ES-I3 (cell line): ENCODE results near the gene ASMTL.
"Not testable (repeated sequence)": the region's sequence is repeated elsewhere in the genome, so short reads cannot be mapped to it uniquely, and the experiment has no call there.

Source experiments
- H3K36me3 ChIP-seq: 2 replicates; pipeline ENCODE4 v1.6.1; 2013; ENCODE audit warnings: mild to moderate bottlenecking, low read length, control low read depth, moderate library complexity; ENCODE audit not compliant: insufficient read depth
- H3K4me1 ChIP-seq: 2 replicates; pipeline ENCODE4 v1.6.1; 2013; ENCODE audit warnings: mild to moderate bottlenecking, control low read depth, low read length; ENCODE audit not compliant: insufficient read depth
- H3K9ac ChIP-seq: 2 replicates; pipeline ENCODE4 v1.6.1; 2013; ENCODE audit warnings: low read depth, mild to moderate bottlenecking, low read length, moderate library complexity
- H3K9me3 ChIP-seq: 2 replicates; pipeline ENCODE4 v1.6.1; 2013; ENCODE audit warnings: mild to moderate bottlenecking, low read length, moderate library complexity; ENCODE audit not compliant: control insufficient read depth, insufficient read depth

The ASMTL gene

DNA sequence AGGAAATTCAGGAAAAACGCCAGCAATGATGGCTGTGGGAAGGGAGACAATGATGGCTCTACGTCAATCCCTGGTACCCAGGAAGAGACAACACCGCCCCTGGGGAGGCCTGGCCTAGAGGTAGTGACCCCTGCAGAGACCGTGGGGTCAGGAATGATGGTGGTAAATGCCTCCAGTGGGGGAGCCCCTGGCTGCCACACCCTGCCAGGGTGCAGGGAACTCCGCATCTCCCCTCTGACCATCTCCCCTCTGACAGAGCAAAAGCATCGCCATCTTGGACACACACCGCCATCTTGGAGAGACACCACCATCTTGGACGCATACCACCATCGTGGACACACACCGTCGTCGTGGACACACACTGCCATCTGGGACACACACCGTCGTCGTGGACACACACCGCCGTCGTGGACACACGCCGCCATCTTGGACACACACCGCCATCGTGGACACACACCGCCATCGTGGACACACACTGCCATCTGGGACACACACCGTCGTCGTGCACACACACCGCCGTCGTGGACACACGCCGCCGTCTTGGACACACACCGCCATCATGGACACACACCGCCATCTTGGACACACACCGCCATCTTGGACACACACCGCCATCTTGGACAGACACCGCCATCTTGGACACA, 9.9 kb downstream of the ASMTL start:
- peaks cover 2% of the 10 kb centered on the region; the same call in 1 of the 2 replicates for H3K36me3 ChIP-seq
- no peaks in the 10 kb centered on the region for H3K9me3 ChIP-seq
- no peaks in the 10 kb centered on the region for H3K4me1 ChIP-seq
- H3K9ac ChIP-seq: no peak overlapping the region

DNA sequence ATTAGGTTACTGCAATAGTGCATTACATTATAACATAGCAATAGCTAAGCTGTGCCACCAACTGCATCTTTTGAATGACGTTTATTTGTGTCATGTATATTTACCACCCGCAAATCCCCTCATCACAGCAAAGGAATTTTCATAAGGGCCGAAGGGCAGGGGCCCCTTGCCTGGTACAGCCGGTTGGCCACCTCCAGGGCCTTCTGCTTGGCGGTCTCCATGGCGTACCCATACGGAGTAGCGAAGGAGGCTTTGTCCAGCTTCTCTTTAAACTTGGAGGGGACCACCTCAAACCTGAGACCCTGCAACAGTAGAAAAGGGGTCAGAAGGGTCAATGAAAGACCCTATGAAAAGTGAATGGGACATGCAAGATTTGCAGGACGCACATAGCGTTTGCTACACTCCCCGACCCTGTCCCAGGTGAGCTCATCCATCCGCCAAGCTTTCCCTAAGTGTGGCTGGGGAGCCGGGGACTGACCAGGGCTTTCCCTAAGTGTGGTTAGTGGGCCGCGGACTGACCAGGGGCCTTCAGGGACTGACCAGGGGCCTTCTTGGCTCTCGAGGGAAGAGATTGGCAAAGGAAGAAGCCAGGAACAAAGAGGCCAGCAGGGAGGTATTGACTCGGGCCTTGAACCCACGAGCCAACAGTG, 10.6 kb downstream of the ASMTL start:
- Histone ChIP-seq H3K36me3 (peaks cover 2% of the 10 kb centered on the region; the same call in 1 of the 2 replicates), H3K9ac (no peak overlapping the region), H3K4me1 (no peaks in the 10 kb centered on the region), H3K9me3 (no peaks in the 10 kb centered on the region)

DNA sequence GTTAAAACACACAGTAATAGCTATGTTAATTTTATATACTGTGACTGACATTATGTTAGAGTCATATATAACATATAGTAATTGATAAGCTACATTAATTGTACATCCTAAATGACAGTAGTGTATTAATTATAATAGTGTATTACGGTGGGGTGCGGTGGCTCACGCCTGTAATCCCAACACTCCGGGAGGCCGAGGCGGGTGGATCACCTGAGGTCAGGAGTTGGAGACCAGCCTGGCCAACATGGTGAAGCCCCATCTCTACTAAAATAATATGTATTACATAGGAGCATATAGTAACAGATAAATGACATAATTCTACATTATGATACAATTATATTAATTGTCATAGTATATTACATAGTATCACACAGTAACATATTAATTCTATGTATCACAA, 12.2 kb downstream of the ASMTL start:
- Histone ChIP-seq H3K36me3 (peaks cover 6% of the 10 kb centered on the region; the same call in 1 of the 2 replicates), H3K4me1 (no peaks in the 10 kb centered on the region), H3K9me3 (no peaks in the 10 kb centered on the region), H3K9ac (no peak overlapping the region)

DNA sequence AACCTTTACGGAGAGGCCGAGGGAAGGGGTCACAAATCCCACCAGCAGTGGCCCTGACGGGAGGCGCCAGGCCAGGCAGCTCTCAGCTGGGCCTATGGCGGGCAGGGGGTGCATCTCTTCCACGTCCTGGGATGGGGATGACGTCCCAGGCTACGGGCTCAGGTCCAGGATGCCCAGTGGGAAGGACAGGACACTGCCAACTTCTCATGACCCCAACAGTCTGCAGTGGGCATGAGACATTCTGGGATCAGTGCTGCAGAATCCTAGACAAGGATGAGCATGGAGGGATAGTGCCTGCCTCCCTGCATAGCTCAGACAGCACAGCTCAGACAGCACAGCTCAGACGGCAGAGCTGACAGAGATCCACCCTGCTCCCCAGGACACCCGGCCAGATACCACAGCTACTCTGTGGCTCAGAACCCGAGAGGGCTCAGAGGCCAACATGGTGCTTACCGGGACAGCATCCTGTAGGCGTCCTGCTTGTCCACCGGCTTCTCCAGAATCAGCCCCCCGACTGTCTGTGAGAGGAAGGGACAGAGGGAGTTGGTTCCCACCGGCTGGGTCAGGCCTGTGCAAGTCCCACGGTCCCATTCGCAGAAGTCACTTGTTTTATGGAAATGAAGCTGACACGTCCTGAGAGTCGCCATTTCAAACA, 17.3 kb downstream of the ASMTL start:
- peaks cover 4% of the 10 kb centered on the region for H3K36me3 ChIP-seq
- no peak overlapping the region for H3K9ac ChIP-seq
- no peaks in the 10 kb centered on the region for H3K4me1 ChIP-seq

DNA sequence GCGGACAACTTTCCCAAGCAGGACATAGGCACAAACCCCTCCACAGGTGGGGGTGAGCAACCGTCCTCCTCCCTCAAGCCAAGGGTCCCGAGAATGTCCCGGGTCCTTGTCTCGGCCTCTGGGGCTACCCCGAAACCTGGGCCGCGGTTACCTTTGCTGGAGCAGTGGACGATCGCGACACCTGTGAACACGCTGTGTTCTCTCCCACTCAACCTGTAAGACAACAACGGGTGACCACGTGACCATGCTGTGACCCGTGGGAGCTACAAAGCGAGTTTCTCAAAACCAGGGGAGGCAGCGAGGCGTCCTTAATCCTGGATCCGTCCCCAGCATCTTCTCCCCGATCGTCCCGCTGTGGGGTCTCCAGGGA, 17.9 kb downstream of the ASMTL start:
- peaks cover 4% of the 10 kb centered on the region for H3K36me3 ChIP-seq
- H3K9me3 ChIP-seq: no peaks in the 10 kb centered on the region

More for the DNA sequence above, 17.3 kb downstream of the ASMTL start:
- no peaks in the 10 kb centered on the region for H3K9me3 ChIP-seq

DNA sequence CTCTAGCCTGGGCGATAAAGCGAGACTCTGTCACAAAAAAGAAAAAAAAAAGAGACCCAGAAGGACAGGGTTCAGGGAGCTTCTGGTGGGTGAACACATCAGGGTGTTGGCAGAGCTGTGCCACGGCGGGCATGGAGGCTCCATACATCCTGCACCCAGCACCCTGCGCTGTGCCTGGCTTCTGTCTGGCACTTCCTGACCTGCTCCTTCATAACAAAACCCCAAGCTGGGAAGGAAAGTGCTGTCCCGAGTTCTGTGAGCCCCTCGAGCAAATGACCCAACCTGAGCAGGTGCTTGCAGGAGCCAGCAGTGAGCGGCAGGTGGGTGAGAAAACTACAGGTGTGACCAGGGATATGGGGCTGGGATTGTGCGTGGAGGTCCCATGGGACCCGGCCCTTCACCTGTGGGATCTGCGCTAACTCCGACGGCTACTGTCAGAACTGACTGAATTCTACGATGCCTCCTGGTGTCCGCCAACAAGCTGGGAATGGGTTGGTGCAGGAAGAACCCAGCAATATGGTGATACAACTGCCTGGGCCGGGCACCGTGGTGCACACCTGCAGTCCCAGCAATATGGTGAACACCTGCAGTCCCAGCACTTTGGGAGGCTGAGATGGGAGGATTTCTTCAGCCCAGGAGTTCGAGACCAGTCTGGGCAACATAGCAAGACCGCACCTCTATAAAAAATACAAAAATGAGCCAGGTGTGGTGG, 18.9 kb downstream of the ASMTL start:
- no peaks in the 10 kb centered on the region for H3K9me3 ChIP-seq
- H3K36me3 ChIP-seq: peaks cover 4% of the 10 kb centered on the region
- H3K9ac ChIP-seq: no peak overlapping the region
- no peaks in the 10 kb centered on the region for H3K4me1 ChIP-seq

More for the DNA sequence above, 17.9 kb downstream of the ASMTL start:
- Histone ChIP-seq H3K4me1 (no peaks in the 10 kb centered on the region), H3K9ac (no peak overlapping the region)

DNA sequence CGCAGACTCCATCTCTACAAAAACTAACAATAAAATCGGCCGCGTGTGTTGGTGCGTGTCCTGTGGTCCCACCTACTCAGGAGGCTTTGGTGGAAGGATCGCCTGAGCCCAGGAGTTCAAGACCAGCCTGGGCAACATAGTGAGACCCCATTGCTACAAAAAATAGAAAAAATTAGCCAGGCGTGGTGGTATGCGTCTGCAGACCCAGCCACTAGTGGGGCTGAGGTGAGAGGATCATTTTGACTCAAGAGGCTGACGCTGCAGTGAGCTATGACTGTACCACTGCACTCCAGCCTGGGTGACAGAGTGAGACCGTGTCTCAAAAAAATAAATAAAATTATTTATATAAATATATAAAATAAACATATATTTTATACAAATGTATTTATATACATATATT, 22.3 kb downstream of the ASMTL start:
- H3K4me1 ChIP-seq: no peaks in the 10 kb centered on the region
- H3K36me3 ChIP-seq: peaks cover 14% of the 10 kb centered on the region
- H3K9ac ChIP-seq: no peak overlapping the region
- no peaks in the 10 kb centered on the region for H3K9me3 ChIP-seq

DNA sequence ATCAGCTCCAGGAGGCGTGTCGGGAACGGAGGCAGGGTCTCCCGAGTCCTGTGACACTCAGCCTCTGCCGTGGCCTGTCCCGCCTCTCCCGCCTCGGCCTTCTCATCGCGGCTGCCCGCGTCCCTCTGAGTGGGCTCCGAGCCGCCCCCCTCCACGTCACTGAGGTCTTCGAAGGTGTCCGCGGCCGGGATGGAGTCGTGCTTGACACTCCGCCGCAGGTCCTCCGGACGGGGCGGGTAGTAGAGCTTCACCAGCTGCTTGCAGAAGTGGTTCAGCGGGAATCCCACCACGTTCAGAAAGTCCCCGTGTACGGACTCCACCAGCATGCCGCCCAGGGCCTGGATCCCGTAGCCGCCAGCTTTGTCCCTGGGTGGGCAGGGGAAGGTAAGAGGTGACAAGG, 25.0 kb downstream of the ASMTL start:
- Histone ChIP-seq H3K4me1 (no peaks in the 10 kb centered on the region), H3K9me3 (no peaks in the 10 kb centered on the region), H3K9ac (no peak overlapping the region), H3K36me3 (peaks cover 24% of the 10 kb centered on the region)

DNA sequence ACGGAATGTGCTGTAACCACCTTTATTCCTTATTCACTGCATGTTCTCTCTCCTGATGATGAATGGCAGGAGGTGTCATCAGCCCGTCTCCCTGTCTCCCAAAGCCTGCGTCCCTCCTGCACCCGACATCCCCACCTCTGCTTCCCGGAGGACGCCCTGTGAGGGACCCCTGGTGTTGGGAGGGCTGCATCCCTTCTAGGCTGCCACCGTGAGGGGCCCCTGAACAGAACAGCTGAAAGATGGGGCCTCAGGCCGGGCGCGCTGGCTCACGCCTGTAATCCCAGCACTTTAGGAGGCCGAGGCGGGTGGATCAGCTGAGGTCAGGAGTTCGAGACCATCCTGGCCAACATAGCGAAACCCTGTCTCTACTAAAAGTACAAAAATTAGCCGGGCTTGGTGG, 26.4 kb downstream of the ASMTL start:
- not testable (repeated sequence) for H3K9me3 ChIP-seq, H3K9ac ChIP-seq, H3K4me1 ChIP-seq
- peaks cover 37% of the 10 kb centered on the region for H3K36me3 ChIP-seq

DNA sequence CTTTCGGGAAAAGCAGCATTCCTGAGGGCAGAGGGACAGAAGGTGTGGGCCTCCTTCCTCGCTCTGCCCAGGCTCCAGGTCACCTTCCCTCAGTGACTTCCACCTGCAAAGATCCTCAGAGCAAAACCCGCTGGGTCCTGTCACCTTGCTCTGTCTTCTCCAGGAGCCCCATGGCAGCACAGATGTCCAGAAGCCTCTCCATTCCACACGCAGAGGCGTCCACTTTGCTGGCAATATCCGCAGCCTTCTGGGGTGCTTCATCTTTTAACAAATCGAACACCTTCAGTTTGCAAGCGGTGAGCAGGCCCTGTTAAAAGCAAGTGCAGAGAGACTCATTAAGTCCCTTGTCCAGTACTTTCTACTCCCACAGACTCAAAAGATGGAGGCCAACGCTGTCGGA, 27.3 kb downstream of the ASMTL start:
- H3K36me3 ChIP-seq: peaks cover 39% of the 10 kb centered on the region
- peaks cover 8% of the 10 kb centered on the region for H3K9me3 ChIP-seq
- no peaks in the 10 kb centered on the region for H3K4me1 ChIP-seq
- no peak overlapping the region for H3K9ac ChIP-seq

DNA sequence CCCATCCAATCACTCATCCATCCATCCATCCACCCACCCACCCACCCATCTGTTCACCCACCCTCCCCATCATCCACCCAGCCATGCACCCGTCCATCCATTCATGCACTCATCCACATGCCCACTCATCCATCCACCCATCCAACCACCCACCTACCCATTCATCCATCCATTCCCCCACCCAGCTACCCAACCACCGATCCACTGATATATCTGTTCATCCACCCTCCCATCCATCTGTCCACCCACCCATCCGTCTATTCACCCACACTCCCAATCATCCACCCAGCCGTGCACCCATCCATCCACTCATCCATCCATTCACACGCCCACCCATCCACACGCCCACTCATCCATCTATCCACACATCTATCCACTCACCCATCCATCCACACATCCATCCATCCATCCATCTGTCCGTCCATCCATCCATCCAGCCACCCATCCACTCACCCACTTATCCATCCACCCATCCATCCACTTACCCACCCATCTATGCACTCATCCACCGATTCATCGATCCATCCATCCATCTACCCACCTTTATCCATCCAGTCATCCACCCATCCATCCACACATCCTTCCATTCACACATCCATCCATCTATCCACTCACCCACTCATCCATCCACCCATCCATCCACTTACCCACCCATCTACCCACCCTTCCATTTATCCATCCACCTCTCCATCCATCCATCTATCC, 28.4 kb downstream of the ASMTL start:
- Histone ChIP-seq H3K4me1 (no peaks in the 10 kb centered on the region), H3K36me3 (peaks cover 39% of the 10 kb centered on the region), H3K9me3 (peaks cover 8% of the 10 kb centered on the region), H3K9ac (no peak overlapping the region)

DNA sequence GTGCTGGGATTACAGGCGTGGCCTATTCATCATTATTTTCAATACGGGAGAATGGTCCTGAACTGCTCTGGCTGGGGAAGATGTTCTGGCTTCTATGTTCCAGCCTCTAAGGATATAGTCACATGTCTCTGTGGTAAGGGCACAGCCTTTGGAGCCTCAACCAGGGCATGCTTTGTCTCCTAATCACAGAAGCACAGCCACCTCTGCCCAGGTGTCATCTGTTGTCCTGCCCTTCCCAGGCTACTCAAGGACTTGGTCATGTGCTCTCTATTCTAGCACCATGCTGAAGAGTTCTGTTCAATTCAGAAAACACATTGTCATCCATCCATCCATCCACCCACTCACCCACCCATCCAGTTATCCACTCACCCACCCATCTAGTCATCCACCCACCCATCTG, 29.5 kb downstream of the ASMTL start:
- no peak overlapping the region for H3K9ac ChIP-seq
- H3K9me3 ChIP-seq: peaks cover 8% of the 10 kb centered on the region
- peaks cover 43% of the 10 kb centered on the region for H3K36me3 ChIP-seq
- H3K4me1 ChIP-seq: no peaks in the 10 kb centered on the region

DNA sequence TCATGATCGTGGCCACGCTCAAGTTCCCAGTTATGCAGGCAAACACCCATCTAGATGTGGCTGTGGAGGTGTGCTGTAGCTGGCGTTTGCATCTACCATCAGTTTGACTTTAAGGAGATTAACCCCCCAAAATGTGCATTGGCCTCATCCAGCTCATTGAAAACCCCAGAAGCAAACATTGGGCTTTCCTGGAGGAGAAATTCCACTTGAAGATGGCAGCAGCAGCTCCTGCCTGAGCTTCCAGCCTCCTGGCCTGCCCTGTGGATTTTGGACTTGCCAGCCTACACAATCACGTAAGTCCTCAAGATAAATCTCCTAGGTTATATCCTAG, 30.6 kb downstream of the ASMTL start:
- H3K9ac ChIP-seq: no peak overlapping the region

DNA sequence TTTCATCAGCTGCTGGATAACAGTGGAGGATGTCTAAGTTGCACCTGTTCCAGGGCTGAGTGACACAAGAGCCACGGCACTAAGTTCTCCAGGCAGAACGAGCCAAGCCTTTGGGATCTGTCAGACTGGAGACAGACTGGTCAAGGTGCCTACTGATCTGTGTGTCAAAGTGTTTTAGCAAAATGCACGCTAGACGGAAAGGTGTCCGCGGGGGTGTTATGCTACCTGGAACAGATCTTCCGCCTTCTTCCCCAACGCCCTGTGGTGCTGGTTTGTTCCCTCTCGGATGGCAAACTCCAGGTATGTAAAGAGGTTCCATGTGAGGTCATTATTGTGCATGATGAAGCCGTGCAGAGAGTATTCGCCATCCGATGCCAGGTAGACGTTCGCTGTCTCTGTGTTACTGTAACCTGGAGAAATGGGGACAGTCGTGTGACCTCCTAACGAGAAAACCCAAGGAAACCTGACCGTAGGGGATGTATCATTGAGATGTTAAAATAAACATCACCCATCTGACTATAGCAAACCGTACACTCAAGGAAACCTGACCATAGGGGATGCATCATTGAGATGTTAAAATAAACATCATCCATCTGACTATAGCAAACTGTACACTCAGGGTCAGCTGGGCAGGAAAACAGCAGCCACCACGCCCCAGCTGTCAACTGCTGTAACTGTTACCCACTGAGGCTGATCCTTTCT, 31.1 kb downstream of the ASMTL start:
- no peak overlapping the region for H3K9ac ChIP-seq
- H3K4me1 ChIP-seq: no peaks in the 10 kb centered on the region
- peaks cover 8% of the 10 kb centered on the region for H3K9me3 ChIP-seq
- H3K36me3 ChIP-seq: peaks cover 48% of the 10 kb centered on the region

More for the DNA sequence above, 30.6 kb downstream of the ASMTL start:
- H3K9me3 ChIP-seq: peaks cover 8% of the 10 kb centered on the region
- H3K4me1 ChIP-seq: no peaks in the 10 kb centered on the region
- peaks cover 45% of the 10 kb centered on the region for H3K36me3 ChIP-seq
